Fibroblast of lung (primary cell): ENCODE data around the gene LMAN1. TPM values are rescaled to one million over a fixed set of nuclear protein-coding genes. Genes with fewer than 3 reads are reported as not detected.

Experiments used
- DNase-seq, 2 donors: peaks; one replicate each; pipeline versions ENCODE4 v3.0.0 to v3.0.0-alpha.2; 2010; ENCODE audit warnings: low read depth in 2 of 2
- H2AFZ ChIP-seq: 2 replicates; pipeline ENCODE4 v1.5.1; 2012; ENCODE audit warnings: low read length, control low read depth, inconsistent platforms
- H3K27ac ChIP-seq: 2 replicates; pipeline ENCODE4 v1.5.1; 2011; ENCODE audit warnings: low read length, control low read depth; ENCODE audit not compliant: insufficient read depth
- H3K27me3 ChIP-seq: 2 replicates; pipeline ENCODE4 v1.5.1; 2011; ENCODE audit warnings: mild to moderate bottlenecking, low read length; ENCODE audit not compliant: control insufficient read depth, insufficient read depth
- H3K36me3 ChIP-seq: 2 replicates; pipeline ENCODE4 v1.5.1; 2011; ENCODE audit warnings: low read length; ENCODE audit not compliant: control insufficient read depth, insufficient read depth
- H3K4me1 ChIP-seq: 2 replicates; pipeline ENCODE4 v1.5.1; 2011; ENCODE audit warnings: low read length; ENCODE audit not compliant: control insufficient read depth, insufficient read depth; ENCODE audit errors: extremely low read depth
- H3K4me2 ChIP-seq: 2 replicates; pipeline ENCODE4 v1.5.1; 2011; ENCODE audit warnings: low read length, control low read depth; ENCODE audit not compliant: insufficient read depth; ENCODE audit errors: extremely low read depth
- H3K4me3 ChIP-seq, 4 experiments: fragments of 200-600 bp in 1 of 4; sonication (generic) in 1 of 4; replicated peaks in 1 of 4; 2 replicates each; pipeline ENCODE4 v1.5.1; 2011 to 2016; ENCODE audit warnings: low read length in 4 of 4, low read depth in 3 of 4, mild to moderate bottlenecking in 3 of 4, control low read depth in 2 of 4, inconsistent platforms in 1 of 4, mixed read lengths in 1 of 4; ENCODE audit not compliant: insufficient read depth in 1 of 4; ENCODE audit errors: control extremely low read depth in 1 of 4
- H3K79me2 ChIP-seq: 2 replicates; pipeline ENCODE4 v1.5.1; 2012; ENCODE audit warnings: mild to moderate bottlenecking, low read length, inconsistent platforms; ENCODE audit not compliant: control insufficient read depth, insufficient read depth
- H3K9ac ChIP-seq: 2 replicates; pipeline ENCODE4 v1.5.1; 2011; ENCODE audit warnings: mild to moderate bottlenecking, low read length, control low read depth; ENCODE audit not compliant: insufficient read depth
- H3K9me3 ChIP-seq: 2 replicates; pipeline ENCODE4 v1.5.1; 2012; ENCODE audit warnings: low read depth, low read length; ENCODE audit not compliant: control insufficient read depth, insufficient read depth
- H4K20me1 ChIP-seq: 2 replicates; pipeline ENCODE4 v1.5.1; 2011; ENCODE audit warnings: low read length; ENCODE audit not compliant: control insufficient read depth, insufficient read depth; ENCODE audit errors: extremely low read depth
- CTCF ChIP-seq, 2 donors: IDR thresholded peaks in 1 of 2; conservative IDR thresholded peaks in 1 of 2; 1 replicate in 1 of 2; 2 replicates in 1 of 2; pipeline ENCODE4 v1.5.1; 2011 to 2012; ENCODE audit warnings: low read length in 2 of 2, control low read depth in 1 of 2, inconsistent platforms in 1 of 2, low read depth in 1 of 2, mild to moderate bottlenecking in 1 of 2
- EZH2 ChIP-seq: IDR thresholded peaks from 2 replicates; pipeline ENCODE4 v1.5.1; 2012; ENCODE audit warnings: low read length, control low read depth, mild to moderate bottlenecking; ENCODE audit errors: missing control alignments
- polyA minus RNA-seq: library from RNA; depleted of rRNA, polyadenylated mRNA; stranded (reverse); fragments of >200 nt; gene quantifications from 2 replicates; pipeline ENCODE4 v1.2.3, GENCODE V29; 2011; ENCODE audit warnings: low replicate concordance
- polyA plus RNA-seq, 2 donors: library from polyadenylated mRNA; depleted of rRNA in 1 of 2; stranded (reverse) in 1 of 2; unstranded in 1 of 2; fragments of >200 nt; gene quantifications; 2 replicates each; pipeline ENCODE4 v1.2.1, GENCODE V29; 2011 to 2012; ENCODE audit warnings: missing spikeins in 1 of 2
- total RNA-seq: library from RNA; depleted of rRNA; stranded (reverse); fragments of >200 nt; gene quantifications from 2 replicates; pipeline ENCODE4 v1.2.1, GENCODE V29; 2014

The LMAN1 gene, protein sequence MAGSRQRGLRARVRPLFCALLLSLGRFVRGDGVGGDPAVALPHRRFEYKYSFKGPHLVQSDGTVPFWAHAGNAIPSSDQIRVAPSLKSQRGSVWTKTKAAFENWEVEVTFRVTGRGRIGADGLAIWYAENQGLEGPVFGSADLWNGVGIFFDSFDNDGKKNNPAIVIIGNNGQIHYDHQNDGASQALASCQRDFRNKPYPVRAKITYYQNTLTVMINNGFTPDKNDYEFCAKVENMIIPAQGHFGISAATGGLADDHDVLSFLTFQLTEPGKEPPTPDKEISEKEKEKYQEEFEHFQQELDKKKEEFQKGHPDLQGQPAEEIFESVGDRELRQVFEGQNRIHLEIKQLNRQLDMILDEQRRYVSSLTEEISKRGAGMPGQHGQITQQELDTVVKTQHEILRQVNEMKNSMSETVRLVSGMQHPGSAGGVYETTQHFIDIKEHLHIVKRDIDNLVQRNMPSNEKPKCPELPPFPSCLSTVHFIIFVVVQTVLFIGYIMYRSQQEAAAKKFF
- 132 and 170 TPM in 2 replicates for total RNA-seq
- 77.7 and 130 TPM in 2 replicates for polyA plus RNA-seq
- polyA plus RNA-seq (2012), result 61.4 and 103 TPM in 2 replicates
- polyA minus RNA-seq, result 7.2 and 13.2 TPM in 2 replicates

GRCh38 chr18:59358712-59359575 is at the start of gene LMAN1:
Gene LMAN1 (minus strand): TSS chr18:59359265. CDS start chr18:59359244, 21 bp downstream.
- Histone ChIP-seq H3K27me3 (no peaks in the 10 kb centered on the region), H2AFZ (peak within 1 kb of the TSS; percentile 86), H3K9me3 (no peaks in the 10 kb centered on the region), H3K79me2 (peaks cover 37% of the 10 kb centered on the region), H3K9ac (peak within 1 kb of the TSS; percentile 99), H3K4me3 (peak within 1 kb of the TSS; percentile 74 to 98 (median 95)), H3K4me1 (peaks cover 5% of the 10 kb centered on the region), H3K4me2 (peak within 1 kb of the TSS; percentile 87), H3K36me3 (peaks cover 7% of the 10 kb centered on the region), H4K20me1 (peaks cover 3% of the 10 kb centered on the region), H3K27ac (peak within 1 kb of the TSS; percentile 97)
- TF ChIP-seq CTCF (conservative IDR thresholded peaks at IDR 0.05 in 1 of 2, IDR thresholded peaks at IDR 0.05 in 1 of 2; ENCODE audit: low read depth in 1 of 2, low read length in 2 of 2), result no peak
- TF ChIP-seq EZH2, result no peak
- peak; percentile 90 to 93 for DNase-seq

DNA sequence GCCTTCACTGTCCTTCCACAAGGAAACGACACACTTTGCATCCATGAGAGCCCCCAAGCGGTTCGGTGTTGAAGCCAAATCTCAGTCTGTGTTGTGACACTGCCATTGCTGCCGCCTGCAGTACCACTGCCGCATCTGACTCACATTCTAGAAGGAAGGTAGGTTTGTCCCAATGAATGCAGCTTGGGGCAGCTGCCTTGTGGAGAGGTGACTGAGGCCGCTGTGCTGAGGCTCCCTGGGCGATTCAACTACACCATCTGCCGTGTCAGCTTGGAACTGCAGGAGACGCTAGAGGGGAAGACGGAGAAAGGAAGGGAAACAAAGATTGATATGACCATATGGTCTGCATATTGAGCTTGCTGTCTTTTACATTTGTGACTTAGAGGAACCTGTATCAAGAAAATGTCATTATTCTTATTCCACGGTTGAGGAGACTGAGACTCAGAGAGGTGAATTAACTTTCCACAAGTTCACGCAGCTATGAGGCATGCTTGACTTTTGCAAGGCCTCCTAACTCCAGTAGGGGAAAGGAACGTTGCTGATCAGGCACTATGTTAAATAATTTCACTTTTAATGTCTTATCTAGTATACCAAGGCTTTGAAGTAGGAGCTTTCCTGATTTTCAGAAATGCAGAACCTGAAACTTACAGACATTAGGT is 43.5 kb upstream of the LMAN1 start:
- Histone ChIP-seq H3K79me2 (no peaks in the 10 kb centered on the region), H3K9me3 (no peaks in the 10 kb centered on the region), H3K4me3 (no peak overlapping the region), H3K4me2 (no peak overlapping the region), H4K20me1 (no peaks in the 10 kb centered on the region), H3K27ac (no peak overlapping the region), H2AFZ (no peak overlapping the region), H3K9ac (no peak overlapping the region), H3K27me3 (no peaks in the 10 kb centered on the region), H3K36me3 (no peaks in the 10 kb centered on the region), H3K4me1 (no peaks in the 10 kb centered on the region)
- TF ChIP-seq EZH2, result no peak
- TF ChIP-seq CTCF (conservative IDR thresholded peaks at IDR 0.05 in 1 of 2, IDR thresholded peaks at IDR 0.05 in 1 of 2; ENCODE audit: low read depth in 1 of 2, low read length in 2 of 2), result peak; percentile 96 to 99
- peak; percentile 61 to 69 for DNase-seq
